Smooth muscle cell (in vitro differentiated cells): Measurements from ENCODE around the gene PRCP. TPM values are rescaled to one million over a fixed set of nuclear protein-coding genes. Genes with fewer than 3 reads are reported as not detected.
"Not testable (repeated sequence)": the region's sequence is repeated elsewhere in the genome, so short reads cannot be mapped to it uniquely, and the experiment has no call there.

Experiments used
- DNase-seq: peaks from one replicate; lab custom pipeline; 2025; ENCODE audit not compliant: unreplicated experiment; lab: John Stamatoyannopoulos, UW
- H2AFZ ChIP-seq: fragments of 200-600 bp; sonication (generic); 2 replicates; pipeline ENCODE4 v1.6.0; 2016; ENCODE audit warnings: antibody characterized with exemption, low read depth, mild to moderate bottlenecking
- H3F3A ChIP-seq: fragments of 200-600 bp; sonication (generic); 2 replicates; pipeline ENCODE4 v1.6.0; 2017; ENCODE audit warnings: antibody characterized with exemption, low read depth
- H3K27ac ChIP-seq: fragments of 200-600 bp; sonication (generic); 2 replicates; pipeline ENCODE4 v1.5.1; 2016; ENCODE audit warnings: low read depth, mild to moderate bottlenecking
- H3K27me3 ChIP-seq: fragments of 200-600 bp; sonication (generic); 2 replicates; pipeline ENCODE4 v1.6.1; 2016; ENCODE audit warnings: low read depth, mild to moderate bottlenecking
- H3K36me3 ChIP-seq: fragments of 200-600 bp; sonication (generic); 2 replicates; pipeline ENCODE4 v1.5.1; 2016; ENCODE audit warnings: low read depth
- H3K4me1 ChIP-seq: fragments of 200-600 bp; sonication (generic); 2 replicates; pipeline ENCODE4 v1.5.1; 2016; ENCODE audit warnings: low read depth
- H3K4me2 ChIP-seq: fragments of 200-600 bp; sonication (generic); 2 replicates; pipeline ENCODE4 v1.6.0; 2016; ENCODE audit warnings: mild to moderate bottlenecking
- H3K4me3 ChIP-seq: fragments of 200-600 bp; sonication (generic); 2 replicates; pipeline ENCODE4 v1.5.1; 2016; ENCODE audit warnings: mild to moderate bottlenecking
- H3K79me2 ChIP-seq: fragments of 200-600 bp; sonication (generic); 2 replicates; pipeline ENCODE4 v1.6.0; 2016; ENCODE audit warnings: low read depth, mild to moderate bottlenecking
- H3K9ac ChIP-seq: fragments of 200-600 bp; sonication (generic); 2 replicates; pipeline ENCODE4 v1.6.0; 2016; ENCODE audit warnings: low read depth
- H3K9me3 ChIP-seq: fragments of 200-600 bp; sonication (generic); replicated peaks from 2 replicates; pipeline ENCODE4 v1.5.1; 2016; ENCODE audit warnings: low read depth
- H4K20me1 ChIP-seq: fragments of 200-600 bp; sonication (generic); 2 replicates; pipeline ENCODE4 v1.6.0; 2016; ENCODE audit warnings: low read depth
- CTCF ChIP-seq: fragments of 200-600 bp; sonication (generic); IDR thresholded peaks from 2 replicates; pipeline ENCODE4 v1.5.1; 2017; ENCODE audit warnings: borderline replicate concordance, mild to moderate bottlenecking, antibody characterized with exemption; ENCODE audit not compliant: insufficient read depth, poor library complexity, severe bottlenecking
- WGBS: methylation state at CpG from one replicate; pipeline ENCODE4 v1.1.7; 2016; ENCODE audit warnings: low lambda C conversion rate; 5-methylcytosine and 5-hydroxymethylcytosine counted together
- polyA plus RNA-seq: library from polyadenylated mRNA; unstranded; fragments of >200 nt; fragmentation: Nextera tagmentation; extraction: Ambion mirVana; gene quantifications from 2 replicates; pipeline ENCODE4 v1.2.1, GENCODE V29; 2016
- total RNA-seq: library from RNA; depleted of rRNA; stranded (reverse); fragments of >200 nt; gene quantifications from 2 replicates; pipeline ENCODE4 v1.2.3, GENCODE V29; 2014

Gene PRCP
- total RNA-seq (78.8 and 92.9 TPM in 2 replicates), polyA plus RNA-seq (73.9 and 84.0 TPM in 2 replicates)

- H3K79me2 ChIP-seq = peaks cover 31% of the 10 kb centered on the region
- TF ChIP-seq CTCF = no peak
- WGBS = under 1% methylated on average over 38 of the region's 40 CpGs
- H4K20me1 ChIP-seq = no peaks in the 10 kb centered on the region
- peak within 1 kb of the TSS; percentile 77 for H3K27ac ChIP-seq
- no peaks in the 10 kb centered on the region for H3F3A ChIP-seq
- no peaks in the 10 kb centered on the region for H3K27me3 ChIP-seq
- H3K4me2 ChIP-seq = peak within 1 kb of the TSS; percentile 93
- peak within 1 kb of the TSS; percentile 75 for H3K4me3 ChIP-seq
- H3K36me3 ChIP-seq = no peaks in the 10 kb centered on the region
- H3K9ac ChIP-seq = peak within 1 kb of the TSS; percentile 85
- peak within 1 kb of the TSS; percentile 98 for H2AFZ ChIP-seq
- DNase-seq = peak; percentile 70
- H3K4me1 ChIP-seq = peaks cover 7% of the 10 kb centered on the region
- no peaks in the 10 kb centered on the region for H3K9me3 ChIP-seq
These were observed at the start of gene PRCP for GRCh38 chr11:82900277-82901164. Gene PRCP (minus strand): TSS chr11:82900430. CDS start chr11:82900402, 28 bp downstream.

GRCh38 chr11:82949352-82949751 is 49.1 kb upstream of the PRCP start:
- H3K27me3 ChIP-seq = no peaks in the 10 kb centered on the region
- H3K9ac ChIP-seq = no peak overlapping the region
- no peak overlapping the region for H3K27ac ChIP-seq
- no peak overlapping the region for H3K4me2 ChIP-seq
- no peaks in the 10 kb centered on the region for H3K79me2 ChIP-seq
- no peaks in the 10 kb centered on the region for H3F3A ChIP-seq
- no peak for TF ChIP-seq CTCF
- H3K9me3 ChIP-seq = no peaks in the 10 kb centered on the region
- H3K4me1 ChIP-seq = no peaks in the 10 kb centered on the region
- H2AFZ ChIP-seq = no peak overlapping the region
- no peaks in the 10 kb centered on the region for H4K20me1 ChIP-seq
- H3K36me3 ChIP-seq = no peaks in the 10 kb centered on the region
- DNase-seq = no peak
- no peak overlapping the region for H3K4me3 ChIP-seq

GRCh38 chr11:82945682-82946081 is 45.5 kb upstream of the PRCP start:
- no peaks in the 10 kb centered on the region for H3K27me3 ChIP-seq
- H3K4me2 ChIP-seq = no peak overlapping the region
- no peak overlapping the region for H2AFZ ChIP-seq
- no peak for TF ChIP-seq CTCF
- H3K36me3 ChIP-seq = no peaks in the 10 kb centered on the region
- H3K79me2 ChIP-seq = no peaks in the 10 kb centered on the region
- H3K9ac ChIP-seq = no peak overlapping the region
- H3K9me3 ChIP-seq = no peaks in the 10 kb centered on the region
- no peak for DNase-seq
- H4K20me1 ChIP-seq = no peaks in the 10 kb centered on the region
- H3F3A ChIP-seq = no peaks in the 10 kb centered on the region
- no peaks in the 10 kb centered on the region for H3K4me1 ChIP-seq
- no peak overlapping the region for H3K27ac ChIP-seq
- no peak overlapping the region for H3K4me3 ChIP-seq

- DNase-seq, H3K79me2 ChIP-seq, H2AFZ ChIP-seq, H4K20me1 ChIP-seq, H3K4me1 ChIP-seq, H3K27ac ChIP-seq, H3K4me3 ChIP-seq, H3K9ac ChIP-seq, H3F3A ChIP-seq, H3K36me3 ChIP-seq, H3K27me3 ChIP-seq, H3K4me2 ChIP-seq, H3K9me3 ChIP-seq: not testable (repeated sequence)
- WGBS = 96% methylated on average over 1 of the region's 1 CpG
These were observed 44.8 kb upstream of the PRCP start for GRCh38 chr11:82945041-82945440.
